ENCODE results near the gene PITPNM1.
A peak's percentile ranks its signal among the peaks of the same experiment; 100 is the strongest.

The PITPNM1 gene

DNA sequence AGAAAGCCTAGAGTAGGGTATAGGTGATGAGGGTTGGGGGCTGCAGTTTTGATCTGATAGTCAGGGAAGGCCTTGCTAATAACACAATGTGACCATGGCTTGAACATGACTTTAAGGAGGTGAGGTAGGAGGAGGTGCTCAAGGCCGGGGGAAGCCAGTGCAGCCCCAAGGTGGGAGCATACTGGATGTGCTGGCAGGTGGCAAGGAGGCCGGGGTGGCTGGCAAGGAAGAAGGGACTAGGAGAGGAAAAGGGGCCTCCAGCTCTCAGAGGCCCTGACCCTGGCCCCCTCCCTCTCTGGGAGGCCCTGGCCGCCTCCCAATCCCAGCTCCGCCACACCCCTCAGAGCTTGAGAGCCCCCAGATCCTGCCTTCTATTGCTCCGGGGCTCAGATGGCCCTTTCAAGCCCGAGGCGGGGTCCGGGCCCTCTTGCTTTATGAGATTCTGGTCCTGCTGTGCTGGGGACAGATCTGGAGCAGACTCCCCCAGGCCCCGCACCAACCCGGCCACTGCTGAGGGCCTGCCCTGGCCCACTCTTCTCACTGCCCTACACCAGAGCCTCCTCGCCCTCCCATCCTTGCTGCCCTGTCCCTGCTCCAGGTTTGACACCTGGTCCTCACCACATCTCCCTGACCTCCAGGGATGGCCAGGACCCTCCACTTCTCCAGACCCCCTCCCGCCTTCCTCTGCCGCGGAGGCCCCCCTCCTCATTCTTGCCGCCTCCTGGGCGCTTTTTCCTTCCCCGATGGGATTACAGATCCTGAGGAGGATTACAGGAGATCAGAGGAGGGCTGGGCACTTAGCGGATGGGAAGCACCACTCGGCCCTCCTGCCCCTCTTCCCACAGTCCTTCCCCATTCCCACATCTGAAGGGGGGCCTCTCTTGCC, 1.8 kb downstream of the PITPNM1 start:
- no peak for DNase-seq (ENCODE audit: low spot score)

DNA sequence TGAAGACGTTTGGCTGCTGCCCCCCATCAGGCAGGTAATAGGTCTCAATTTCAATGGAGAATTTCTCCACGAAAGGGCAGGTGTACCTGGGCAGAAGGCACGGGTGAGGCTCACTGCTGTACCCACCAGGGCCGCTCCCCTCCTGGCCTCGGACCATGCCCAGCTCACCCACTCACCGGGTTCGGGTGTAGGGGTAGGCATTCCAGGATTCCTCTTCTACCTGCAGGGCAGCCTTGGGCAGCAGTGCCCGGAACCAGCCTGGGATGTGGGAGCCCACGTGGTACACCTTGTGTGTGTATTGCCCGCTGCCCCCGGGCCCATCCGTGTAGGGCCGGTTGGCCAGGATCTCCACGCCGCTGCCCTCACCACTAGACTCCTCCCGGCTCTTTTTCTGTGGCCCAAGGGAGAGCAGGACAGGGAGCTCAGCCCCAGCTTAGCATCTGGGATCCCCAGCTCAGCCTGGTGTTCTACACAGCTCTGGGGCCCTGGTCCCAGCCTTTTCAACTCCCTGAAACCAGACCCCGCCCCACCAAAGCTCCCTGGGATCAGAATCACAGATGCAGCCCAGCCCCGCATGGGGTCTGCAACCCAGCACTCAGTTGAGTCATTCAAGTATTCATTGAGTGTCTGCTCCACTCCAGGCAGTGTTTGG, 2.7 kb downstream of the PITPNM1 start:
- DNase-seq (ENCODE audit: low spot score), result no peak

DNA sequence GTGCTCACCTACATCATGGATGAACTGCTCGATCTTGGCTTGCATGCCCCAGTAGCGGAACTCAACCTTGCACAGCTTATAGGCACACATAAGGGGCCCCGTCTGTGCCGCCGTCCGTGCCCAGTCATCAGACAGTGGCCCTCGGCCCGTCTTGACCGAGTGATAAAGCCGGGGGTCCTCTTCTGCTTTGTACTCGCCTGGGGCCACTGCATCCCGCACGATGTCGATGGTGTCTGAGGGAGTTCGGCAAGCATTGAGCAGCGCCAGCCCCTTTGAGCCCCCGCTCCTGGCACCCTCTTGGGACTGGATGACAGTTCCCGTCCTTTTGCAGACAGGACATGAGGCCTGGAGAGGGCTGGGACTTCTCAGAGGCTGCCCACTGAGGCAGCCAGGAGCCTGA, 3.3 kb downstream of the PITPNM1 start:
- DNase-seq (ENCODE audit: low spot score), result no peak

DNA sequence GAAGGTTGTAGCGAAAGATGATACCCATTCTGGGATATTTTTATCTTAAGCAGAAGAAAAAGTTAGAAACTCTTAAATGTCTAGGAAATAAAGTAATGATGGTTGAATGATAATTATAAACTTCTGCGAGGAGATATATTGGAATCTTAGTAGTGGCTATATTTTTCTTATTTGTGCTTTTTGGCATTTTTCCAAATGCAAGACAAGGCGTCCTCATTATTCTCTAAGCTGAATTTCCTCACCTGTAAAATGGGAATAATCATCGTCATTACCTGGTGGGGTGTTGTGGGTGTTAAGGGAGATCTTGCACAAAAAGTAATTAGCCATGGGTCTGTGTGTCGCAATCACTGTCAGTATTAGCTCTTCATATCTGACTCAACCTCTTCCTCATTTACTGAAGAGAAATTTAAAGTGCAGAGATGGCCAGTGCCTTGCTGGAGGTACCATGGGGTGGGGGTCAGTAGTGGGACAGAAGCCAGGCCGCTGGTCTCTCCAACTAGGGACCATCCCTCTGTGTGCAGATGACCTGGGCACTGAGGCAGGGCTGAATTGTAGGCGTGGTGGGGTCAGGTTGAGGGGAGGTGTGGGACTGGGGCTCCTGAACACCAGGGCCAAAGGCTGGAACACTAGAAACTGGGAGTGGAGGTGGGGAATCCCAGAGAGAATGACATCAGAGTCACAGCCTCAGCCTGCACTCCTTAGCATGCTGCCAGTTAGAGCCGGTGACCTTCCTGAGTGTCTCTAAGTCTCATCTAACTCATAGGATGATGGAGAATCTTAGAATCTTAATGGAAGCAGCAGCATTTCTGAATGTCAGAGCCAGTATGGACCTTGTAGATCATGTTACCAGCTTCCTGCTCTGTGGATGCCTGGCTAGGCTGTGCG, 4.1 kb downstream of the PITPNM1 start:
- DNase-seq (ENCODE audit: low spot score), result no peak

DNA sequence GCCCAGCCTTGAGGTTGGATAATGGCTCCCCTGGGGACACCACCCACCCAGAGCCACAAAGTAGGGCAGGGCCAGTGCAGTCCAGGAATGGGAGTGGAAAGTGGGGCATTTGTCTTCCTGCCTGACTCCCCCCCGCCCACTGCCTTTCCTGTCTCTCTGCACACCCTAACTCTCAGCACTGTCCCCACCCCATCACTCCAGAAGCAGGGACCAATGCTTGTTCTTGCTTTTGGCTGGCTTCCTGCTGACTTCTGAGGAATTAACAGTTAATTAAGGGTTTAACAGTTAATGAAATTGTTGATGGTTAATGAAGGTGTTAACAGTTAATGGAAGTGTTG, 4.7 kb downstream of the PITPNM1 start:
- DNase-seq (ENCODE audit: low spot score), result no peak

DNA sequence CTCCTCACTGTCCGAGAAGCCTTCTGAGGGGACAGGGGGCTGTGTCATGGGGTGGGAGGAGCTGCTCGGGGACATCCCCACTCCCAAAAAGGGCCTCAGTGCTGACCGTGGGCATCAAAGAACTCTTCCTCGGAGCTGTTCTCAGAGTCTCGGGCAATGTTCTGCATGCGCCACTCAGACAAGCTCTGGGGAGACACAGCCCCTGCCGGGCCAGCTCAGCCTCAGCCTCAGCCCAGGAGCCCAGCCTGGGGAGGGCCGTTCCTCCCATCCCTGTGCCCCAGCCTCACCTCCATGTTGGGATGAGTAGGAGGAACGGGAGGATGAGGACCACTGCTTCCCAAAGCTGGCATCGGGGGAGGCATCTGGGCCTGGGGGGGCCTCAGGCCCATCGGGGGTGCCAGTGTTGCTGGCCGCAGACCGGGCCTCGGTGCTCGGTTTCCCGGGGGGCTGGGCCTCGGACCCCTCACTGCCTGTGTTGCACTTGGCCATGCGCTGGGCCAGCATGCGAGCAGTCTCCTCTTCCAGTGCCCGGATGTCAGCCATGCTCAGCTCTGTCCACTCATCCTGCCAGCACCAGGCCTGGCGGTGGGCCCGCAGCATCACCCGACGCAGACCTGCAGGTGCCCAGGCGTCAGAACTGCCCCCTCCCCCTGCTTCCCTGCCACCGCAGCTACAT, 5.2 kb downstream of the PITPNM1 start:
- no peak for DNase-seq (ENCODE audit: low spot score)

DNA sequence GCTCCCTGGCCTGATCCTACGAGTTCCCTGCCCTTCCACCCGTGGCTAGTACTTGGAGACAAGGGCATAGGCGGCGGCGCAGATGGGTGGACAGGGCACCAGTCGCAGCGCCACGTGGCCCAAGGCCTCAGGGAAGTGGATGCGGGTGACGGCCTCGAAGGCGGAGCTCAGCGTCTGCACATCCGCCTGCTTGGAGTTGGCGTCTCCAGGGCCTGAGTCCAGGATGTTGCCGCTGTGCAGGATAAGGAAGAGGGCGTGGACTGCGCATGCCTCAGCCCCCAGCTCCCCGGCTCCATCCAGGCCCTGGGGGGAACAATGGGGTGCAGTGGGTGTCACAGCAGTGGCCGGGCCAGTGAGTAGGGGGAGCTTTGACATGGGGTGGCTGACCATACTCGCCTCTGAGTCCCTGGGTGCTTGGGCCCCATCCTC, 6.6 kb downstream of the PITPNM1 start:
- no peak for DNase-seq (ENCODE audit: low spot score)

DNA sequence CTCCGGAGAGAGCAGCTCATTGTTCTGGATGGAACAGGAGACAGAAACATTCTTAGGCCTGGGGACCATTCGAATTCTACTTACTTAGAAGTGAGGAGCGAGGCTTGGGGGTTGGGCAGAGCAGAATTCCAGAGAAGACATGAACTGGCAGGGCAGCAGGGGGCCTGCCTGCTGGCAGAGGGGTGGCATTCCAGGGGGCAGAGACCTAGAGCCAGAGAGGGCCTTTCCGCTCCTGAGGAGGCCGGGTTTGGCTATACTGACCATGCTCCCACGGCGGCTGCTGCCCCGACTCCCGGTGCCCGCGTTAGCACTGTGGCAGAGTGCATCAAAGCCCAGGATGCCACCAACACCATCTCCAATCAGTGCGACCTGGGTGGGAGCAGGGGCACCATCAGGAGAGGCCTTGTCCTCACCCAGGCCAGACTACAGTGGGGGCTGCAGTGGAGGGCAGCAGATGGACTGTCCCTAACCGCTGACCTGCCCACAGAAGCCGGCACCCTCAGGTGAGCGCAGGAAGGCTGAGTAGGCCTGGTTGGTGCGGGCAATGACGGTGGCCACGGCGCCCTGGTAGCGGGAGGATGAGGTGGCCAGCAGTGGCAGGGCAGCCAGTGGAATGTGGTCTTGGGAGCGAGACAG, 7.4 kb downstream of the PITPNM1 start:
- DNase-seq (ENCODE audit: low spot score), result no peak

DNA sequence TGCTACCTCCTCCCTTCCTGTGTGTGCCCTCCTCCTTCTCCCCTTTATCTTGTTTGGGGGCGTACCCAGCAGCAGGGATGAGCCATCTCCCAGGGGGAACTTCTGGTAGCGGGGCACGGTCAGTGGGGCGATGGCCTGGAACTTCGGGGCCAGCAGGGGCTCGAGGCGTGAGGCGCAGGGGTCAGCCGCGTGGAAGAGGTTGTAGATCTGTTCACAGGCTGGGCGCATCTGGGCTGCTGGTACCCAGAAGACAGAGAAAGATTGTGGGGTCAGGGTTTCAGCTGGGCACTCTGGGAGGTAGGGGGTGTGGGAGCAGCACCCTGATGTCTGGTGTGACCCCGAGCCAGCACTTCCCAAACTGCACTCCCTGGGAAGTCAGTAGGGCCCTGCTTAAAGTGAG, 9.1 kb downstream of the PITPNM1 start:
- DNase-seq (ENCODE audit: low spot score), result no peak

DNA sequence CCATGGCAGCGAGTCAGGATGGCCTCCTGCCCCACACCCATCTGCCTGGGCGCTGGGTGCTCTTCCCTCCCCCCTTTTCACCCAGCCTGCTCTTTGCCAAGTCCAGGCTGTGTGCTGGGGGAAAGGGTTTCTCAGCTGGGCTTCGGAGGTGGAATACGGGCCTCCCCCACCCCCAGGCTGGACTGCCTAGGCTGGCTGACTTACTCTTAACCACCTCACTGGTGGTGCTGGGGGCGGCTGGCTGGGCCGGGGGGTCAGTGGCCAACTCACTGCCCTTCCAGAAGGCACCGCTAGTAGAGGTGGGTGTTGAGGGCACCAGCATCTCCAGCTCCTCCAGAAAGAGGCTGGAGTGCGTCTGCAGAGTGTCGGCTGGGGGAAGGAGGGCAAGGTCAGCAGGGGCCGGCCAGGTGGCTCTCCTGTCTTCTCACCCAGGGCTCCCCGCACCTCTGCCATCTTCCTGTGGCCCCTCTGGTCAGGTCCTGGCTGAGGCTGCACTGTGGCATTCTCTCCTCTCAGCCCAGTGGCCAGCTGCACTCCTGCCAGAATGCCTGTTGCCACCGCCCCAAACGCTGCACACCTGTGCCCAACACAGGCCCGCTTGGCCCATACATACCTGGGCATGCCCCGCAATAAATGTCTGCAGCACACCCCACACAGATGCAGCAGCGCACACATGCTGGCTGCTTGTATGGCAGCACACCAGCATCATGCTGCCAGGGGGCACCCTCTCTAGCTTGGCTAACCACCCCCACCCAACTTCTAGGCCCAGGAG, 9.7 kb downstream of the PITPNM1 start:
- no peak for DNase-seq (ENCODE audit: low spot score)

DNA sequence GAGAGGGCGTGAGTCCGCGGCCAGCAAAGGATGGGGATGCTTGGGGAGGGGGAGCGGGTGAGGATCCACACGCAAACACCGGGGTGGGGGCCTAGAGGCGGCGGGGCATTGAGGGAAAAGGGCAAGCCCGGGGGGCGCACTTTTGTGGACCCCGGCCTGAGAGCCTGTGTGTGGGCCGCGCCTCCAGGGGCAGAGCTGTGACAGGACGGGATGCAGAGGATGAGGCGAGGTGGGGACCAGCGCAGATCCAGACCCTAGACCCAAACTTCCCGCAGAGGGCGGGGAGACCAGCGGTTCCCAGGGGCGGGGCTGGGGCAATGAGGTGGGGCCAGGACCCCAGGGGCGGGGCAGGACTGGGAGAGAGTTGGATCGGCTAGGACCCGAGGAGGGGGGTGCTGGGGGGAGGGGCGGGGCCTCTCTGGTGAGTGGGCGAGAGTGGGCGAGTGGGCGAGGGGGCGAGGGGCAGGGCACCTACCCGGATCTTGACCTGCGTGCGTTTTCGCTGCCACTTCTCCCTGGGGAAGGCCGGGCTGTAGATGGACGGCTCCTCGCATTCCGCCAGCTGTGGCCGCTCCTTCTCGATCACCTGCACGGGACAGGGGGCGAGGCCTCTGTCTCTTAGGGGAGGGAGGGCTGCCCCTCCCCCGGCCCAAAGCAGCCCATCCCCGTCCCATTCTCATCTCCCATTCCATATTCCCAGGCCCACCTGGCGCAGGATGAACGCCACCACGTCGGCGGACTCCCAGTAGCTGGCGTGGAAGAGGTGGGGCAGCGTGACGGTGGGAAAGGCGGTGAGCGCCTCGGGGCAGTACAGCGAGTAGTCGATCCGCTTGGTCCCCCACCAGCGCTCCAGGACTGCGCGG, 10.6 kb downstream of the PITPNM1 start:
- no peak for DNase-seq (ENCODE audit: low spot score)

DNA sequence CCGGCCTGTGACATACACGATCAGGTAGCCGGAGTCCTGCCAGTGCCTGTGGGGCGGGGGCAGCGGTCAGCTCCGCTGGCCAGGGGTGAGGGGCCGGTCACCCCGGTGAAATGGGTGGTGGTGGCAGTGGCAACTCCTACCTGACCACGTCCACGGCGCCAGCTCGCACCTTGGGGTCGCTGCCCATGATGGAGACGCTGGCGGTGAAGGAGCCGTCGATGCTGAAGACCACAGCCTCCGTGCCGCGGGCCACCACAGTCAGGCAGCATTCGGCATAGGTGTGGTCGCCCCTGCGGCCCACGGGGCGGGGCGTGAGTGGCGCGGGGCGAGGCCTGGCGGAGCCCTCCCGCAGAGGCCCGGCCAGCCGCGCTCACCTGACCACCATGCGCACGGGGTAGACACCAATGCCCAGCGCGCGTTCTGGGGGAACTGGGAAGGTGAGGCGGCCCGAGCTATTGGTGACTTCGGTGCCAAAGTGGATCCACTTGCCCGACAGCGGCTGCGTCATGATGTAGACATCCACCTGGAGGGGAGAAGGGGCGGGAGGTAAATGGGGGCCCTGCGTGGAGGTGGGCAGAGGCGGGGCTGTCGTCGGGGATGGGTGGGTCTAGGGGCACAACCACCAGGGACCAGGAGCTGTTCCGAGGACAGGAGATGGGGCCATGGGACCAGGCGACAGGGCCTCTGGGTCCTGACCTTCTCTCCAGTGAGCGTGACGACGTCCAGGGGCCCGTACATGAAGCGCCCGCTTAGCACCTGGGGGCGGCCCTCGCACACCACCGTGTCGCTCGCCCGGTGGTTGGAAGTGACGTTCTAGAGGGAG, 11.4 kb downstream of the PITPNM1 start:
- no peak for DNase-seq (ENCODE audit: low spot score)

DNA sequence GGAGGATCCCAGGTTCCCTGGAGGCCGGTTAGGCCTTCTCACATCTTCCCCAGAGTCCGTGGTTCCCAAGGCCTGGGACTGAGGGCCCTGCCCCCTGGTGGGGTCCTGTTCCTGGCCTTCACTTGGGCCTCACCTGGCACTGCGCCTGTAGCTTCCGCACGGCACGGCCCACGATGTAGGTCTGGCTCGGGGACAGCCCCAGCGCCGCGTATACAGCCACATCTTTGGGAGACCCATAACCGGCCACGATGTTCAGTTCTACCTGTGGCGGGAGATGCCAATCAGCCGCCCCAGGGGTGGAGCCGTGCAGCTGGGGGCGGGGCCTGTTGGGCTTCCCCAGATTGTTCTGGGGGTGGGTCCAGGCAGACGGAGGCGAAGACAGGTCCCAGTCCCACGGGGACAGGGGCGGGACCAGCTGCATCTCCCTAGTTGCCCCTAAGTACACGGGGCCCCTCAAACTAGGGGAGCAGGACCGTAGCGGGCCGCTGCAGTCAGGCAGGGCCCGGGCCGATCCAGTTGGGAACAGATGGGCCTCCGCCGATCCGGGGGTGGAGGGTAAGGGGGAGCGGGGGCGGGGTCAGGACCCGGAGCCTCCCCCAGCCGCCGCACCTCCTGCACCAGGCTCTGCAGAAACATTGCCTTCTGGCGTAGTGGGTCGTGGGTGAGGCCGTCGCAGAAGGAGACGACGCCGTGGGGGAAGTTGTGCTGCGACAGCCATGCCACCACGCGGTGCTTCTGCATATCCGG, 12.2 kb downstream of the PITPNM1 start:
- DNase-seq (ENCODE audit: low spot score), result peak; percentile 35

DNA sequence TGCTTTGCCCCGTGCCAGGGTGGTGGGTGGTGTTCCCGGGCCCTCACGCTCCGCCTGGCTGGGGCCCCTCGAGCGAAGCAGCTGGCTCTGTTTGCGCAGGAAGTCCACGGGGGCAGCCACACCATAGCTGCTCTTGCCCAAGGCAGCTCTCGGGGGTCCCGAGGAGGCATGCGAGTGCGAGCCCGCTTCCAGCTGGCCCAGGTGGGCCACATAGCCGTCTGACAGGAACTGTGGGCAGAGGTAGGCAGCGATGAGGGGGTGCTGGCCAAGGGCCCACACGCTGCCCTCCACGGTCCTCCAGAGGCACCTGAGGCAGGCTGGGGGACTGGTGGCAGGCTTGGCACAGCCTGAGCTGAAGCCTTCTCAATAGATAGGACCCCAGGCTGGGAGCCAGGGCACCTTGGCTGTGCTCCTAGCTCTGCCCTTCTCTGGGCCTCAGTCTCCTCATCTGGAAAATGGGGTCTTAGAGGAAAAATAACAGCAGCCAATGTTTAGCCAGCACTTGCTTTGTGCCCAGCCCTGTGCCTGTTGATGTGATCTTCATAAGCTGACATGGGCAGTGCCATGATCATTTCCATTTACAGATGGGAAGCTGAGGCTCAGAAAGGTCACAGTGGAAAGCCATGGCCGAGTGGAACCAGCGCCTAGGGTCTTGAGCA, 13.0 kb downstream of the PITPNM1 start:
- DNase-seq (ENCODE audit: low spot score), result no peak

DNA sequence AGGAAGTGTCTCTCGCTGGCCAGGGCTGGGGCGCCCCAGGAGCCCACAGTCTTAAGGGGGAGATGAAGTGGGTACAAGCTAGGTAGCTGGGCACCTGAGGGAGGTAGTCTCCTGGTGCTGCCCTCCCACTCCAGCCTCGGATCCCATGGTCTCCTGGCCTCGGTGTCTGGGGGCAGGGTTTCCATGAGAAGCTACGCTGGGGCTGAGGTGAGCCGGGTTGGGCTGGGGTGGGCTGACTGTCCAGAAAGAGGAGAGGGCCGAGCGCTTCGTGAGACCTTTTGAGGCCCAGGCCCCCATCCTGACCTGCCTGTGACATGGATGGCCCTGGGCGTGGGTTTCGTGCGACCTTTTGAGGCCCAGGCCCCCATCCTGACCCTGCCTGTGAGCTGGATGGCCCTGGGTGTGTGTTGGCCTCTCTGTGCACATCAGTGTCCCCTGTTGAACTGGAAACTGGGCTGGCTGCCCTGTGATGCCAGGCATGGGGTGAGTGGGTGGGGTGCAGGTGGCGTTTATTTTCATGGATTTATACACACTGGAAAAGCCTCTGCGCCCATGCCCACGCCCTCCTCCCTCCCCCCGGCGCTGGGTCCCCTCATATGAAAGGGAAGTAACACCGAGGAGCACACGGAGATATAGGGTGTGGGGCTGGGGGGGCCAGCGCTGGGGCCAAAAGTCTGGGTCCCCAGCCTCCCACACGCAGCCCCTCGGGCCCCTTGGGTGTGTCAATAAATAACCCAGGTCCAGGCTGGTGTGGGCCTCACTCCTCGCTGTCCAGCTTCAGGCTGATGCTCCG, 13.7 kb downstream of the PITPNM1 start:
- no peak for DNase-seq (ENCODE audit: low spot score)

DNA sequence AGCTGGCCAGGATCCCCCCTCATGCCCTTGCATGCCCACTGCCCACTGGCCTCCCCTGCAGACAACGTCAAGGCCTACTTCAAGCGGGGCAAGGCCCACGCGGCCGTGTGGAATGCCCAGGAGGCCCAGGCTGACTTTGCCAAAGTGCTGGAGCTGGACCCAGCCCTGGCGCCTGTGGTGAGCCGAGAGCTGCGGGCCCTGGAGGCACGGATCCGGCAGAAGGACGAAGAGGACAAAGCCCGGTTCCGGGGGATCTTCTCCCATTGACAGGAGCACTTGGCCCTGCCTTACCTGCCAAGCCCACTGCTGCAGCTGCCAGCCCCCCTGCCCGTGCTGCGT, 14.5 kb downstream of the PITPNM1 start:
- DNase-seq (ENCODE audit: low spot score), result no peak
